SK-N-SH (cell line): Measurements from ENCODE around the gene CRMP1. TPM values are rescaled to one million over a fixed set of nuclear protein-coding genes. Genes with fewer than 3 reads are reported as not detected.

Source experiments
- CTCF ChIA-PET: fragments of 300-600, 350-600 bp; formaldehyde crosslinking; extraction: SDS; loops from one replicate; lab custom pipeline; 2021; lab: Yijun Ruan, JAX
- POLR2A ChIA-PET: fragments of 350-600 bp; sonication (Branson Sonifier 250); formaldehyde crosslinking; extraction: SDS; loops from one replicate; lab custom pipeline; 2020; ENCODE audit warnings: antibody characterized with exemption, inconsistent platforms; lab: Yijun Ruan, JAX
- DNase-seq: peaks from one replicate; pipeline ENCODE4 v3.0.0; 2012
- H2AFZ ChIP-seq: fragments of 200-600 bp; sonication (generic); 2 replicates; pipeline ENCODE4 v1.8.1; 2016; ENCODE audit warnings: antibody characterized with exemption, mild to moderate bottlenecking, low read depth
- H3F3A ChIP-seq: fragments of 200-600 bp; sonication (generic); replicated peaks from 2 replicates; pipeline ENCODE3; 2016; ENCODE audit warnings: antibody characterized with exemption, mild to moderate bottlenecking; ENCODE audit not compliant: insufficient read depth
- H3K27ac ChIP-seq, 2 experiments: fragments of 200-500 bp in 1 of 2; fragments of 200-600 bp in 1 of 2; sonication (Bioruptor generic) in 1 of 2; sonication (generic), shearing (Covaris generic) in 1 of 2; 2 replicates each; pipeline versions ENCODE4 v1.5.1 to v1.6.1; 2014 to 2016; ENCODE audit warnings: low read depth in 2 of 2, inconsistent platforms in 1 of 2, low read length in 1 of 2, mild to moderate bottlenecking in 1 of 2, mixed read lengths in 1 of 2
- H3K27me3 ChIP-seq: fragments of 200-600 bp; sonication (generic), shearing (Covaris generic); 2 replicates; pipeline ENCODE4 v1.6.1; 2016; ENCODE audit warnings: mixed run types; ENCODE audit not compliant: insufficient read depth
- H3K36me3 ChIP-seq, 2 experiments: fragments of 200-500 bp in 1 of 2; fragments of 200-600 bp in 1 of 2; sonication (Bioruptor generic) in 1 of 2; sonication (generic) in 1 of 2; replicated peaks in 1 of 2; 2 replicates each; pipeline versions ENCODE3 to v1.5.1; 2014 to 2016; ENCODE audit warnings: low read length in 1 of 2, mild to moderate bottlenecking in 1 of 2; ENCODE audit not compliant: insufficient read depth in 2 of 2, control insufficient read depth in 1 of 2
- H3K4me1 ChIP-seq, 2 experiments: fragments of 200-500 bp in 1 of 2; fragments of 200-600 bp in 1 of 2; sonication (Bioruptor generic) in 1 of 2; sonication (generic), shearing (Covaris generic) in 1 of 2; 2 replicates each; pipeline versions ENCODE4 v1.5.1 to v1.6.1; 2014 to 2016; ENCODE audit warnings: low read depth in 1 of 2, low read length in 1 of 2, mixed run types in 1 of 2; ENCODE audit not compliant: insufficient read depth in 2 of 2, control insufficient read depth in 1 of 2
- H3K4me2 ChIP-seq: fragments of 200-600 bp; sonication (generic), shearing (Covaris generic); 2 replicates; pipeline ENCODE4 v1.6.1; 2017; ENCODE audit warnings: mixed run types
- H3K4me3 ChIP-seq, 2 experiments: fragments of 200-500 bp in 1 of 2; fragments of 200-600 bp in 1 of 2; sonication (Bioruptor generic) in 1 of 2; sonication (generic), shearing (Covaris generic) in 1 of 2; 2 replicates each; pipeline versions ENCODE4 v1.5.1 to v1.8.1; 2014 to 2016; ENCODE audit warnings: low read depth in 2 of 2, inconsistent platforms in 1 of 2, low read length in 1 of 2, mild to moderate bottlenecking in 1 of 2, mixed read lengths in 1 of 2, moderate library complexity in 1 of 2
- H3K79me2 ChIP-seq: fragments of 200-600 bp; sonication (generic); 2 replicates; pipeline ENCODE4 v1.8.1; 2017; ENCODE audit warnings: mild to moderate bottlenecking; ENCODE audit not compliant: insufficient read depth
- H3K9ac ChIP-seq: fragments of 200-600 bp; sonication (generic); 2 replicates; pipeline ENCODE4 v1.6.1; 2017; ENCODE audit warnings: mixed run types
- H3K9me2 ChIP-seq: fragments of 200-600 bp; sonication (generic); 2 replicates; pipeline ENCODE4 v1.6.1; 2017; ENCODE audit warnings: mixed run types
- H3K9me3 ChIP-seq: fragments of 200-600 bp; sonication (generic); 2 replicates; pipeline ENCODE4 v1.6.1; 2017; ENCODE audit warnings: mixed run types, mild to moderate bottlenecking, moderate library complexity
- H4K20me1 ChIP-seq: fragments of 200-600 bp; sonication (generic); 2 replicates; pipeline ENCODE4 v1.6.1; 2017; ENCODE audit warnings: mild to moderate bottlenecking, mixed run types; ENCODE audit not compliant: insufficient read depth
- CHD2 ChIP-seq: fragments of 150-350 bp; IDR thresholded peaks from 2 replicates; pipeline ENCODE4 v1.6.1; 2018; ENCODE audit warnings: low read length; ENCODE audit not compliant: partially characterized antibody
- EP300 ChIP-seq, 2 experiments: IDR thresholded peaks; 2 replicates each; pipeline versions ENCODE4 v1.4.0 to v1.6.1; 2012; ENCODE audit warnings: borderline replicate concordance in 1 of 2, low read depth in 1 of 2, low read length in 1 of 2
- EZH2phosphoT487 ChIP-seq: fragments of 200-600 bp; sonication (generic); IDR thresholded peaks from 2 replicates; pipeline ENCODE4 v1.6.1; 2017; ENCODE audit warnings: low read depth, mixed run types, mild to moderate bottlenecking, antibody characterized with exemption, moderate library complexity, borderline replicate concordance
- FOSL2 ChIP-seq: IDR thresholded peaks from 2 replicates; pipeline ENCODE4 v1.4.0; 2012; ENCODE audit warnings: low read depth, mild to moderate bottlenecking, moderate library complexity, borderline replicate concordance
- GATA2 ChIP-seq: sonication (generic); formaldehyde crosslinking; IDR thresholded peaks from 2 replicates; pipeline ENCODE4 v1.5.0; 2020; ENCODE audit warnings: mild to moderate bottlenecking, missing genetic modification reagents
- IRF3 ChIP-seq: fragments of 150-350 bp; IDR thresholded peaks from 2 replicates; pipeline ENCODE4 v1.6.1; 2016; ENCODE audit warnings: mild to moderate bottlenecking, low read depth, low read length
- MAX ChIP-seq: IDR thresholded peaks from 2 replicates; pipeline ENCODE4 v1.4.0; 2012; ENCODE audit warnings: low read depth
- MEF2A ChIP-seq: IDR thresholded peaks from 2 replicates; pipeline ENCODE4 v1.4.0; 2012; ENCODE audit warnings: low read depth, borderline replicate concordance
- PBX3 ChIP-seq: IDR thresholded peaks from 2 replicates; pipeline ENCODE4; 2012
- POLR2AphosphoS5 ChIP-seq: IDR thresholded peaks from 2 replicates; pipeline ENCODE4 v1.6.1; 2012; ENCODE audit warnings: low read depth, low read length
- REST ChIP-seq: IDR thresholded peaks from 2 replicates; pipeline ENCODE4 v1.6.1; 2012; ENCODE audit warnings: mild to moderate bottlenecking, low read depth, low read length, moderate library complexity
- SIN3A ChIP-seq: IDR thresholded peaks from 2 replicates; pipeline ENCODE4 v1.6.1; 2012; ENCODE audit warnings: low read depth, mild to moderate bottlenecking, low read length, moderate library complexity, borderline replicate concordance
- TCF12 ChIP-seq: IDR thresholded peaks from 2 replicates; pipeline ENCODE4 v1.4.0; 2012
- USF1 ChIP-seq: IDR thresholded peaks from 2 replicates; pipeline ENCODE4 v1.4.0; 2012; ENCODE audit warnings: low read depth, borderline replicate concordance
- USF2 ChIP-seq: fragments of 150-350 bp; IDR thresholded peaks from 2 replicates; pipeline ENCODE4 v1.6.1; 2017; ENCODE audit warnings: antibody characterized with exemption, low read length, low read depth, borderline replicate concordance
- ZBTB33 ChIP-seq: IDR thresholded peaks from 2 replicates; pipeline ENCODE4 v1.4.0; 2012; ENCODE audit warnings: low read depth, borderline replicate concordance
- WGBS: methylation state at CpG from one replicate; pipeline ENCODE4 v1.1.6; 2017; ENCODE audit warnings: low lambda C conversion rate; 5-methylcytosine and 5-hydroxymethylcytosine counted together
- polyA plus RNA-seq, 3 experiments: library from polyadenylated mRNA; depleted of rRNA; stranded (reverse); fragments of >200 nt; gene quantifications; 2 replicates each; pipeline ENCODE4 v1.2.3, GENCODE V29; 2012

The CRMP1 gene
- polyA plus RNA-seq, 1 of the 3 experiments (the other 2 are of a cell fraction): 3.4 TPM

GRCh38 chr4:5784960-5785611 lies 107.8 kb downstream of the CRMP1 start (continued):
- no peak for TF ChIP-seq REST
- no peak for TF ChIP-seq IRF3
- no peak for TF ChIP-seq ZBTB33
- no peak for TF ChIP-seq PBX3
- no peak for TF ChIP-seq SIN3A
- no peak for TF ChIP-seq EZH2phosphoT487

- DNase-seq: no peak
- Histone ChIP-seq H2AFZ (no peak overlapping the region), H3K36me3 (peaks cover 15 to 30% of the 10 kb centered on the region in 2 experiments), H4K20me1 (no peaks in the 10 kb centered on the region), H3K27me3 (no peaks in the 10 kb centered on the region), H3K9me3 (no peaks in the 10 kb centered on the region), H3K4me2 (no peak overlapping the region), H3K9ac (no peak overlapping the region), H3K4me1 (no peaks in the 10 kb centered on the region), H3K27ac (no peak overlapping the region), H3K4me3 (no peak overlapping the region), H3F3A (no peaks in the 10 kb centered on the region), H3K79me2 (no peaks in the 10 kb centered on the region), H3K9me2 (no peaks in the 10 kb centered on the region)
- CTCF ChIA-PET: no interaction called here
- WGBS: over 99% methylated on average over 5 of the region's 6 CpGs
- POLR2A ChIA-PET: no interaction called here
- TF ChIP-seq USF1 (no peak), MAX (no peak), POLR2AphosphoS5 (no peak), TCF12 (no peak), CHD2 (no peak), USF2 (no peak), SIN3A (no peak), GATA2 (CRISPR knock-in tag) (no peak), EP300 (IDR thresholded peaks at IDR 0.05; ENCODE audit: borderline replicate concordance in 1 of 2, low read depth in 1 of 2, low read length in 1 of 2) (no peak), EZH2phosphoT487 (no peak), MEF2A (no peak), FOSL2 (no peak)
Observed at GRCh38 chr4:5784021-5784420, 108.9 kb downstream of the CRMP1 start.
